K562 (cell line): Measurements from ENCODE around the gene FAM53B. TPM values are rescaled to one million over a fixed set of nuclear protein-coding genes. Genes with fewer than 3 reads are reported as not detected.

Source experiments
- ARID3B ChIP-seq: fragments of 250-450 bp; sonication (Bioruptor Pico); IDR thresholded peaks from 2 replicates; pipeline ENCODE4 v1.4.0; 2020; ENCODE audit warnings: borderline replicate concordance
- DEAF1 ChIP-seq: fragments of 450-650 bp; formaldehyde crosslinking; IDR thresholded peaks from 2 replicates; pipeline ENCODE4 v1.4.0; 2020; ENCODE audit warnings: mild to moderate bottlenecking, moderate library complexity
- FOXM1 ChIP-seq, 2 experiments: fragments of 450-650 bp in 1 of 2; sonication (generic) in 1 of 2; formaldehyde crosslinking in 1 of 2; IDR thresholded peaks; 2 replicates each; pipeline versions ENCODE4 v1.6.1 to v1.9.0; 2017 to 2022; ENCODE audit warnings: low read depth in 2 of 2, mild to moderate bottlenecking in 2 of 2, missing genetic modification reagents in 1 of 2, moderate library complexity in 1 of 2
- MAFK ChIP-seq: IDR thresholded peaks from 2 replicates; pipeline ENCODE4 v1.6.1; 2011; ENCODE audit warnings: low read length, improper control_type of control experiment
- PHTF2 ChIP-seq: fragments of 250-450 bp; sonication (Bioruptor Pico); IDR thresholded peaks from 2 replicates; pipeline ENCODE4 v1.5.0; 2021; ENCODE audit warnings: mild to moderate bottlenecking
- POLR2H ChIP-seq: IDR thresholded peaks from 2 replicates; pipeline ENCODE4 v1.6.1; 2016; ENCODE audit warnings: missing genetic modification characterization, low read depth, mild to moderate bottlenecking, control low read depth, missing compliant biosample characterization, moderate library complexity
- RBFOX2 ChIP-seq: fragments of 200-400 bp; formaldehyde crosslinking; IDR thresholded peaks from 2 replicates; pipeline ENCODE4 v1.6.1; 2017; ENCODE audit warnings: low read depth, mild to moderate bottlenecking, low read length, moderate library complexity
- TAF15 ChIP-seq: fragments of 200-400 bp; formaldehyde crosslinking; IDR thresholded peaks from 2 replicates; pipeline ENCODE4 v1.6.1; 2017; ENCODE audit warnings: mild to moderate bottlenecking, low read depth, low read length, moderate library complexity
- TRIM25 ChIP-seq: fragments of 450-650 bp; IDR thresholded peaks from 2 replicates; pipeline ENCODE4 v1.7.0; 2016; ENCODE audit warnings: borderline replicate concordance
- ZNF124 ChIP-seq: sonication (generic); formaldehyde crosslinking; IDR thresholded peaks from 2 replicates; pipeline ENCODE4 v1.8.1; 2022; ENCODE audit warnings: missing genetic modification reagents
- ZNF239 ChIP-seq: fragments of 250-450 bp; sonication (Bioruptor Pico); IDR thresholded peaks from 2 replicates; pipeline ENCODE4 v1.4.0; 2020; ENCODE audit warnings: mild to moderate bottlenecking
- ZNF24 ChIP-seq: fragments of 450-650 bp; IDR thresholded peaks from 2 replicates; pipeline ENCODE4 v1.6.1; 2016
- ZNF263 ChIP-seq: sonication (generic); formaldehyde crosslinking; IDR thresholded peaks from 2 replicates; pipeline ENCODE4 v1.8.0; 2022; ENCODE audit warnings: mild to moderate bottlenecking, missing genetic modification reagents, borderline replicate concordance
- ZNF398 ChIP-seq: fragments of 250-450 bp; sonication (Bioruptor Pico); IDR thresholded peaks from 2 replicates; pipeline ENCODE4 v1.8.0; 2021; ENCODE audit warnings: moderate library complexity, mild to moderate bottlenecking, inconsistent platforms
- polyA plus RNA-seq, 8 experiments: library from polyadenylated mRNA; depleted of rRNA in 4 of 8; stranded (reverse) in 5 of 8; unstranded in 3 of 8; fragments of >200 nt; fragmentation: Nextera tagmentation in 2 of 8; fragmentation: Illumina TruSeq in 1 of 8; extraction: Ambion mirVana in 2 of 8; extraction: Trizol in 1 of 8; gene quantifications; 2 replicates each; pipeline versions ENCODE4 v1.2.1 to v1.2.3, GENCODE V29; 2011 to 2014; ENCODE audit warnings: inconsistent platforms in 1 of 8, missing spikeins in 1 of 8
- total RNA-seq, 7 experiments: library from RNA; depleted of rRNA in 6 of 7; stranded (reverse); fragments of >200 nt in 6 of 7; fragmentation: Illumina TruSeq in 2 of 7; extraction: Trizol in 2 of 7; gene quantifications; 2 replicates each; pipeline versions ENCODE4 v1.2.1 to v1.2.3, GENCODE V29; 2011 to 2021; ENCODE audit warnings: low replicate concordance in 1 of 7

Gene FAM53B
- total and polyA plus RNA-seq, 9 of the 15 experiments (the other 6 are each of a cell fraction or from before 2014, with no cell fraction given), result 0.03 to 16.5 (median 5.0) TPM

- TF ChIP-seq ARID3B (CRISPR knock-in tag) (no peak), ZNF239 (CRISPR knock-in tag) (no peak), ZNF124 (no peak), POLR2H (no peak), PHTF2 (CRISPR knock-in tag) (no peak), TAF15 (no peak), MAFK (no peak), TRIM25 (no peak), FOXM1 (IDR thresholded peaks at IDR 0.05; ENCODE audit: low read depth) (no peak), FOXM1 (CRISPR knock-in tag; IDR thresholded peaks at IDR 0.05; ENCODE audit: low read depth) (no peak), ZNF398 (CRISPR knock-in tag) (no peak), DEAF1 (CRISPR knock-in tag) (no peak), RBFOX2 (0 out of 2 replicates have a peak, but pooled peaks have one; percentile 35), ZNF24 (no peak), ZNF263 (CRISPR knock-in tag) (no peak)
Observed at GRCh38 chr10:124640538-124641231, 103.5 kb downstream of the FAM53B start (continued).
